PC-3 (cell line): Measurements from ENCODE around the gene RERE.

ENCODE experiments used
- EZH2 ChIP-seq: fragments of 300-600 bp; sonication (generic); IDR thresholded peaks from one replicate; pipeline ENCODE4 v1.6.1; 2017; ENCODE audit warnings: antibody characterized with exemption, mild to moderate bottlenecking, low read length; ENCODE audit not compliant: unreplicated experiment
- EZH2phosphoT487 ChIP-seq: fragments of 300-600 bp; sonication (generic); IDR thresholded peaks from 2 replicates; pipeline ENCODE4 v1.6.1; 2018; ENCODE audit warnings: mild to moderate bottlenecking, antibody characterized with exemption, low read length, borderline replicate concordance
- TF ChIP-seq, protein P1 (sequence below): fragments of 300-600 bp; sonication (generic); conservative IDR thresholded peaks from 2 replicates; pipeline ENCODE4 v1.5.1; 2017; ENCODE audit warnings: antibody characterized with exemption, low read depth, mild to moderate bottlenecking, low read length

DNA sequence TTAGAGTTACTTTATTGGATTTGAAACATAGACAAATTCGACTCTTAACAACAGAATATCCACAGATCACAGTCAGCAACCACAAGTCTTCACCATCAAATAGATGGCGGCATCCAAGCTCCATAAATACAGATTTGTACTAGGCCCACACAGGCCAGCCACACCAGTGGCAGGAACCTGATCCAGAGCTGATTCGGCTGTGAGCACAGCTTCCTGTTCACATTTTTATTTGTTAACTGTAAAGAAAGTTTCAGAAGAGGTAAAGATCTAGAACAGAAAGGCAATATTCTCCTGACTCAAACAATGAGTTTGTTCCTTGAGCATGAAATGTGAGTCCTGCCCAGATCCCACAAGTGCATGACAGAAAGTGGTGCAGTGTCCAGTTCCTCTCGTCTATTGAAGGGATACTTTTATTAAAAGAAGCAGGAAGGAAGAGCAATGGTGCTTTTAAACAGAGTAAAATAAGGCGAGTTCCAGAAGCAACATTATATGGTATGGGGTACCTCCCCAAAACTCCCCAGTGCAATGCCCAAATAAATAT, 293.7 kb downstream of the RERE start:
- TF ChIP-seq EZH2 (no peak), EZH2phosphoT487 (no peak)
- TF ChIP-seq, protein P1, sequence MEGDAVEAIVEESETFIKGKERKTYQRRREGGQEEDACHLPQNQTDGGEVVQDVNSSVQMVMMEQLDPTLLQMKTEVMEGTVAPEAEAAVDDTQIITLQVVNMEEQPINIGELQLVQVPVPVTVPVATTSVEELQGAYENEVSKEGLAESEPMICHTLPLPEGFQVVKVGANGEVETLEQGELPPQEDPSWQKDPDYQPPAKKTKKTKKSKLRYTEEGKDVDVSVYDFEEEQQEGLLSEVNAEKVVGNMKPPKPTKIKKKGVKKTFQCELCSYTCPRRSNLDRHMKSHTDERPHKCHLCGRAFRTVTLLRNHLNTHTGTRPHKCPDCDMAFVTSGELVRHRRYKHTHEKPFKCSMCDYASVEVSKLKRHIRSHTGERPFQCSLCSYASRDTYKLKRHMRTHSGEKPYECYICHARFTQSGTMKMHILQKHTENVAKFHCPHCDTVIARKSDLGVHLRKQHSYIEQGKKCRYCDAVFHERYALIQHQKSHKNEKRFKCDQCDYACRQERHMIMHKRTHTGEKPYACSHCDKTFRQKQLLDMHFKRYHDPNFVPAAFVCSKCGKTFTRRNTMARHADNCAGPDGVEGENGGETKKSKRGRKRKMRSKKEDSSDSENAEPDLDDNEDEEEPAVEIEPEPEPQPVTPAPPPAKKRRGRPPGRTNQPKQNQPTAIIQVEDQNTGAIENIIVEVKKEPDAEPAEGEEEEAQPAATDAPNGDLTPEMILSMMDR: no peak
